Measurements from ENCODE around the gene PTGDR2. TPM values are rescaled to one million over a fixed set of nuclear protein-coding genes. Genes with fewer than 3 reads are reported as not detected.
A peak's percentile ranks its signal among the peaks of the same experiment; 100 is the strongest.

PTGDR2 gene
- total RNA-seq, 2 donors from 2014 or later: 0.52 to 1.3 TPM

DNA sequence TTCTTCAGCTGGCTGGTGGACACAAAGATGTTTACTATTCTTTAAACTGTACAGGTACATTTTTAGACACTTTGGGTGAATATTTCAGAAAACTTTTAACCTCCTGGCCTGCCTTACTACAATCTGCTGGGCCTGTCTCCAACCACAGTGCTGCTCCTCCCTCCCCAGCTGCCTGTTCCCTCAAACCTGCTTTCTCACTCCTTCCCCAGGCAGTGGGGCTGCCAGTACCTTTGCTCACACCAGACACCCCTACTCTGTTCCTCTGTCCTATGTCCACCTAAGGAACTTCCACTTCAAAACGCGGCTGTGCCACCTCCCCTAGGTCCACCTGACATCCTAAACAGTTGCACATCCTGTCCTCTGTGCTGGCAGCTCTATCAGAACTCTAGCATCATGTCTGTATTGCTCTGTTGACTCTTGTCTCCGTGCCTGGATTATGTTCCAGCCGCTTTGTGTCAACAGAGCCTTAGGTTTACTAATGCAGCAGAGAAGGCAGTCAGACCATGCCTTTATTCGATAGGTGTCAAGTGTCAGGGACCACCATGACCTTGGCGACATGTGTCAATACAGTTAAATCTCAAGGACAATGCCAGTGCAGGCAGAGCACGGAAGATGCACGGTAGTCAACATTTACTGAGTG lies 25.0 kb upstream of the PTGDR2 start:
- TF ChIP-seq, protein P1, sequence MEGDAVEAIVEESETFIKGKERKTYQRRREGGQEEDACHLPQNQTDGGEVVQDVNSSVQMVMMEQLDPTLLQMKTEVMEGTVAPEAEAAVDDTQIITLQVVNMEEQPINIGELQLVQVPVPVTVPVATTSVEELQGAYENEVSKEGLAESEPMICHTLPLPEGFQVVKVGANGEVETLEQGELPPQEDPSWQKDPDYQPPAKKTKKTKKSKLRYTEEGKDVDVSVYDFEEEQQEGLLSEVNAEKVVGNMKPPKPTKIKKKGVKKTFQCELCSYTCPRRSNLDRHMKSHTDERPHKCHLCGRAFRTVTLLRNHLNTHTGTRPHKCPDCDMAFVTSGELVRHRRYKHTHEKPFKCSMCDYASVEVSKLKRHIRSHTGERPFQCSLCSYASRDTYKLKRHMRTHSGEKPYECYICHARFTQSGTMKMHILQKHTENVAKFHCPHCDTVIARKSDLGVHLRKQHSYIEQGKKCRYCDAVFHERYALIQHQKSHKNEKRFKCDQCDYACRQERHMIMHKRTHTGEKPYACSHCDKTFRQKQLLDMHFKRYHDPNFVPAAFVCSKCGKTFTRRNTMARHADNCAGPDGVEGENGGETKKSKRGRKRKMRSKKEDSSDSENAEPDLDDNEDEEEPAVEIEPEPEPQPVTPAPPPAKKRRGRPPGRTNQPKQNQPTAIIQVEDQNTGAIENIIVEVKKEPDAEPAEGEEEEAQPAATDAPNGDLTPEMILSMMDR (IDR thresholded peaks at IDR 0.05): no peak
- no peak for TF ChIP-seq POLR2A (IDR thresholded peaks at IDR 0.05)
- no peaks in the 10 kb centered on the region for H3K27me3 ChIP-seq
- ATAC-seq: no peak
- H3K9me3 ChIP-seq: no peaks in the 10 kb centered on the region
- H3K27ac ChIP-seq: peak overlapping the region in 1 of 4 donors; percentile 6
- H3K4me3 ChIP-seq: no peak overlapping the region
- intact Hi-C loops (cut with DNase I): no loop called here
- H3K4me1 ChIP-seq: peaks cover 18% of the 10 kb centered on the region
- no peak for DNase-seq
- no peaks in the 10 kb centered on the region for H3K36me3 ChIP-seq (replicated peaks in 1 of 2; ENCODE audit: insufficient read depth in 1 of 2, low read depth in 2 of 2)
- 35 to 41% methylated on average over 8 of the region's 8 CpGs for WGBS, 2 donors

DNA sequence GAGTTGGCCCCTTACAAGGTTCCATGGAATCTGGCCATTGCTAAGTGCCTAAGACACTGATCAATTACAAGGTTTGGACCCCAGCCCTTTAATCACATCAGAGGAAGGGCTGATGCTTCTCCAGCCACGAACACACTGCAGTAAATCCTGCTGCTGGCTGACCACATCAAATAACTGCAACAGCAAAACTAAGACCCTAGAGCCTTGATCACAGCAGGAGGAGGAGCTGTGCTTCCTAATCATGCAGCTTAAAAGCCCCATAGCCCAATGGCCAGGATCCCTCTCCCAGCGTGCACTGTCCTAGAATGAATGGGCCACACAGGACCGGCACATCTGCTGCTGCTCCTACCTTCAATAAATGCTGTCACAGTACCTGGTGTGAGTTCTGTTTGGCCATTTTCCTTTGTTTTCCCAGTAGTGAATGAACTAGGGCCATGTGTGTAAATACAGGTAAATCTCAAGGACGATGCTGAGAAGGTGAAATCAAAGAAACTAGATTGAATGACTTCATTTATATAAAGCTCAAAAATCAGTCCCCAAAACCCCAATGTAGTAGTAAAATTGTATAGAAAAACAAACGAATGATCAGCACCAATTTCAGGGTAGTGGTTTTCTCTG lies 24.3 kb upstream of the PTGDR2 start:
- H3K27ac ChIP-seq: no peak overlapping the region
- ATAC-seq (no peak), DNase-seq (no peak)
- no peak for TF ChIP-seq POLR2A (IDR thresholded peaks at IDR 0.05)
- TF ChIP-seq, protein P1 (IDR thresholded peaks at IDR 0.05): no peak
- no peaks in the 10 kb centered on the region for H3K9me3 ChIP-seq
- no peaks in the 10 kb centered on the region for H3K36me3 ChIP-seq (replicated peaks in 1 of 2; ENCODE audit: insufficient read depth in 1 of 2, low read depth in 2 of 2)
- no peak overlapping the region for H3K4me3 ChIP-seq
- intact Hi-C loops (cut with DNase I): no loop called here
- no peaks in the 10 kb centered on the region for H3K27me3 ChIP-seq
- WGBS, 2 donors: 54 to 56% methylated on average over 5 of the region's 5 CpGs
- peaks cover 18% of the 10 kb centered on the region for H3K4me1 ChIP-seq

DNA sequence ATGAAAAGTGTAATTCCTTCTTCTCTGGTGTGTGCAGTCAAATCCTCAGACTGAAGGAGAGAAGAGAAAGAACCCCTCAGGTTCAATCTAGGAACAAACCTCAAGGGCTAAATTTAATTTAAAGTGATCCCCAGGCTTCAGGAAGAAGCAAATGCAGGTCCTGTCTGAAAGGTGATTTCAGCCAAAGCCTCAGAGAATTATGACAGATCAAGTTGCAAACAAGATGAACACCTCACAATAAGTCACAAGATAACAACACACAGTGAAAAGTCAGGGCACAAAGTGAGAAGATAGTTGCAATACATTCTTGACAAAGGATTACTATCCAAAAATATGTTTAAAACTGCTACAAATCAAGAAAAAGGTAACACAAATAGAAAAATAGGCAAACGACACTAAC lies 23.4 kb upstream of the PTGDR2 start:
- WGBS, 2 donors: 84 to 94% methylated on average over 1 of the region's 1 CpG
- Histone ChIP-seq H3K27ac (no peak overlapping the region), H3K4me1 (peaks cover 18% of the 10 kb centered on the region)

DNA sequence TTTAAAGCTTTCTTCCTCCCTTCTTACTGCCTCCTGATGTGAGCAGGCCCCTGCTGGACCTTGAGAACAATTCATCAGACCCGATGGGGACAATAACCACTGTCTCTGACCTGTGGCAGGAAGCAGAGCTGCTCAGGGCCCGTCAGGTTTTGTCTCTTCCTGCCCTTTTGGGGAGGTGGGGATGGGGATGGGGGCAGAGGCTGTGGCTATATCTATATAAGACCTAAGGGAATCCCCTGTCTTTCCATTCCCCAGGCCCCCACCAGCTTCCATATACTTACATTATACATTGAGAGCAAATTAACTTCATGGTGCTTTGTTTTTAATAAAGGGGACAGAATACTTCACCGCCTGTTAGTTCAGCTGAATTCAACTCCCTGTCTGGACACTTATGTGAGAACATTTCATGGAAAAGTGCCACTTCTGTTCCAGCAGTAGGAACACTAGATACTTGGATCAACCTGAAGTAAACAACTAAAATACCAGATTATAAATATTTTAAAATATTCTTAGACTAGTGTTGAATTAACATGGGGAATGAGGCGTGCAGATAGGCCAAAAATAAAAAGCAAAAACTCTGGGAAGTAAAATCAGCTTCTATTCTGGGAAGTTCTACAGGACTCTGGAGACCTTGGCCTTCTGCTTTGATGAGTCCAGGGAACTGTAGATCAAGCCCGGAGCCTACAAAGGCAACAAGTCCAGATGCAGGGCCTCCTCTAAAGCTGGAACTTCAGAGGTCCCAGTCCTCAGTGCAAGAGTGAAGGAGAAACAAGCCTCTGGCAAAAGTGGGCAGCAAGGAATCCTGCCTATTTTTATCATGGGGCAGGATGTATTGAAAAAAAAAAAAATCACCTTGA lies 22.7 kb upstream of the PTGDR2 start:
- no peak overlapping the region for H3K27ac ChIP-seq
- no peak for TF ChIP-seq POLR2A (IDR thresholded peaks at IDR 0.05)
- TF ChIP-seq, protein P1 (IDR thresholded peaks at IDR 0.05): no peak
- H3K4me1 ChIP-seq: peaks cover 18% of the 10 kb centered on the region
- WGBS, 2 donors: 77 to 81% methylated on average over 5 of the region's 5 CpGs
- H3K36me3 ChIP-seq (replicated peaks in 1 of 2; ENCODE audit: insufficient read depth in 1 of 2, low read depth in 2 of 2): no peaks in the 10 kb centered on the region
- H3K27me3 ChIP-seq: no peaks in the 10 kb centered on the region
- no peaks in the 10 kb centered on the region for H3K9me3 ChIP-seq
- no peak overlapping the region for H3K4me3 ChIP-seq
- DNase-seq (no peak), ATAC-seq (no peak)
- intact Hi-C loops (cut with DNase I): no loop called here

More for the DNA sequence above, 23.4 kb upstream of the PTGDR2 start:
- intact Hi-C loops (cut with DNase I): no loop called here
- DNase-seq (no peak), ATAC-seq (no peak)
- Histone ChIP-seq H3K9me3 (no peaks in the 10 kb centered on the region), H3K36me3 (replicated peaks in 1 of 2; ENCODE audit: insufficient read depth in 1 of 2, low read depth in 2 of 2) (no peaks in the 10 kb centered on the region), H3K27me3 (no peaks in the 10 kb centered on the region), H3K4me3 (no peak overlapping the region)
- no peak for TF ChIP-seq POLR2A (IDR thresholded peaks at IDR 0.05)
- TF ChIP-seq, protein P1 (IDR thresholded peaks at IDR 0.05): no peak

Measured in body of pancreas (tissue), 4 donors.